ENCODE data around the gene SMIM41. TPM values are rescaled to one million over a fixed set of nuclear protein-coding genes. Genes with fewer than 3 reads are reported as not detected.

Gene SMIM41
- polyA plus RNA-seq, 1 donor (not counting 4 experiments of a cell fraction or from before 2014, with no cell fraction given), result not detected

DNA sequence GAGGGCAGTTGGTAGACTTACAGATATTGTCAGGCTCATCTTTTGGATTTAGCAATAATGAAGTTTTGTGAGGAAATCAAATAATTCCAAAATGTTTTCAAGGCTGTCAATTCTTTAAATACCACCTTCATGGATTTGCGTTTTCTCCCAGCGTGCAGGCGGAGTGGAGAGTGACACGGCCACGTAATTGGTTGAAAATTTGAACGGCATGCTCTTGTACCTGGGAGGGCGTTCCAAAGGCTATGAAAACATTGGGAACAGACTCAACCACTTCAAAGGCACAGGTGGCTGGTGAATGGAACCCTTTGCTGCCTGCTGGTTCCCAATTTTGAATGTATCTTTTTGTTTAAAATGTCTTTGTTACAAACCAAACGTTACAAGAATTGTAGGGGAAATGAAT, 12.4 kb downstream of the SMIM41 start:
- Histone ChIP-seq H3K9me1 (ENCODE audit: control insufficient read depth, extremely low read depth, insufficient read depth, low read length) (no peaks in the 10 kb centered on the region), H3K9ac (ENCODE audit: control insufficient read depth, extremely low read depth, insufficient read depth, low read length) (no peak overlapping the region), H3K4me2 (ENCODE audit: control insufficient read depth, extremely low read depth, insufficient read depth, low read depth, low read length) (no peak overlapping the region), H3K27ac (ENCODE audit: control insufficient read depth, insufficient read depth, low read length) (no peak overlapping the region), H2AFZ (ENCODE audit: control insufficient read depth, low read length) (no peak overlapping the region), H3K4me1 (ENCODE audit: control insufficient read depth, extremely low read depth, insufficient read depth, low read length) (no peaks in the 10 kb centered on the region), H3K79me2 (ENCODE audit: control insufficient read depth, insufficient read depth, low read length) (no peaks in the 10 kb centered on the region), H3K27me3 (ENCODE audit: control insufficient read depth, extremely low read depth, insufficient read depth, low read length) (peaks cover 53% of the 10 kb centered on the region), H3K36me3 (ENCODE audit: control insufficient read depth in 2 of 2, extremely low read depth in 1 of 2, insufficient read depth in 2 of 2, low read length in 2 of 2) (no peaks in the 10 kb centered on the region), H3K9me3 (ENCODE audit: control insufficient read depth, low read depth, low read length) (no peaks in the 10 kb centered on the region), H4K20me1 (ENCODE audit: control insufficient read depth, extremely low read depth, insufficient read depth, low read length) (no peaks in the 10 kb centered on the region), H3K4me3 (ENCODE audit: control insufficient read depth in 2 of 3, extremely low read depth in 1 of 3, insufficient read depth in 2 of 3, low read depth in 1 of 3, low read length in 3 of 3) (no peak overlapping the region)
- DNase-seq (ENCODE audit: low read depth, low spot score) (no peak), FAIRE-seq (no peak)
- TF ChIP-seq, protein P1, sequence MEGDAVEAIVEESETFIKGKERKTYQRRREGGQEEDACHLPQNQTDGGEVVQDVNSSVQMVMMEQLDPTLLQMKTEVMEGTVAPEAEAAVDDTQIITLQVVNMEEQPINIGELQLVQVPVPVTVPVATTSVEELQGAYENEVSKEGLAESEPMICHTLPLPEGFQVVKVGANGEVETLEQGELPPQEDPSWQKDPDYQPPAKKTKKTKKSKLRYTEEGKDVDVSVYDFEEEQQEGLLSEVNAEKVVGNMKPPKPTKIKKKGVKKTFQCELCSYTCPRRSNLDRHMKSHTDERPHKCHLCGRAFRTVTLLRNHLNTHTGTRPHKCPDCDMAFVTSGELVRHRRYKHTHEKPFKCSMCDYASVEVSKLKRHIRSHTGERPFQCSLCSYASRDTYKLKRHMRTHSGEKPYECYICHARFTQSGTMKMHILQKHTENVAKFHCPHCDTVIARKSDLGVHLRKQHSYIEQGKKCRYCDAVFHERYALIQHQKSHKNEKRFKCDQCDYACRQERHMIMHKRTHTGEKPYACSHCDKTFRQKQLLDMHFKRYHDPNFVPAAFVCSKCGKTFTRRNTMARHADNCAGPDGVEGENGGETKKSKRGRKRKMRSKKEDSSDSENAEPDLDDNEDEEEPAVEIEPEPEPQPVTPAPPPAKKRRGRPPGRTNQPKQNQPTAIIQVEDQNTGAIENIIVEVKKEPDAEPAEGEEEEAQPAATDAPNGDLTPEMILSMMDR (optimal IDR thresholded peaks at IDR 0.05 in 1 of 3, IDR thresholded peaks at IDR 0.05 in 1 of 3, conservative IDR thresholded peaks at IDR 0.05 in 1 of 3; ENCODE audit: extremely low read depth in 1 of 3, insufficient read depth in 2 of 3, low read length in 3 of 3), result no peak
- no peak for TF ChIP-seq EZH2 (IDR thresholded peaks at IDR 0.05; ENCODE audit: low read length)
- dilution Hi-C loops (cut with MboI; ENCODE audit: extremely low pct_ligation_motif_present, low sequenced_read_pairs), result no loop called here

DNA sequence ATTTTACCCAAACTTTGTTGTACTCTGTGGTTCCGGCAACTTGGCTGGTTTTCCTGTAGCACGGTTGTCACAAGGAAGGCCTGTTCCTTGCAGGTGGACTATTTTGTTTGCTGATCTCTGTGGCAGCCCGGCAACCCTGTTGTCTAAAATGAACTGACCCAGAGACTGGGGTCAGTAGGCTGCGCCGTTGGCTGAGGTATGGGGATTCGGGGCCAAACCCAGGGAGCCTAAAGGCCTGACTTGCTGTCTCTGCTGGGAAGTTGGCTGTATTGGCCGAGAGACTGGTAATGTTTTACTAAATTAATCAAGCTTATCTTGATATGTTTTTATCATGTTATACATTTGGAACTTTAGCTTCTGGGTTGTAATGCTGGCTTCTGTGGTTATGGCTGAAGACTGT, 13.8 kb downstream of the SMIM41 start:
- FAIRE-seq, result no peak
- Histone ChIP-seq H3K4me3 (ENCODE audit: control insufficient read depth in 2 of 3, extremely low read depth in 1 of 3, insufficient read depth in 2 of 3, low read depth in 1 of 3, low read length in 3 of 3) (no peak overlapping the region), H3K4me1 (ENCODE audit: control insufficient read depth, extremely low read depth, insufficient read depth, low read length) (no peaks in the 10 kb centered on the region), H3K9ac (ENCODE audit: control insufficient read depth, extremely low read depth, insufficient read depth, low read length) (no peak overlapping the region), H3K36me3 (ENCODE audit: control insufficient read depth in 2 of 2, extremely low read depth in 1 of 2, insufficient read depth in 2 of 2, low read length in 2 of 2) (no peaks in the 10 kb centered on the region), H2AFZ (ENCODE audit: control insufficient read depth, low read length) (no peak overlapping the region), H3K9me1 (ENCODE audit: control insufficient read depth, extremely low read depth, insufficient read depth, low read length) (no peaks in the 10 kb centered on the region), H3K9me3 (ENCODE audit: control insufficient read depth, low read depth, low read length) (no peaks in the 10 kb centered on the region), H4K20me1 (ENCODE audit: control insufficient read depth, extremely low read depth, insufficient read depth, low read length) (no peaks in the 10 kb centered on the region), H3K4me2 (ENCODE audit: control insufficient read depth, extremely low read depth, insufficient read depth, low read depth, low read length) (no peak overlapping the region), H3K27me3 (ENCODE audit: control insufficient read depth, extremely low read depth, insufficient read depth, low read length) (peaks cover 42% of the 10 kb centered on the region), H3K79me2 (ENCODE audit: control insufficient read depth, insufficient read depth, low read length) (no peaks in the 10 kb centered on the region), H3K27ac (ENCODE audit: control insufficient read depth, insufficient read depth, low read length) (no peak overlapping the region)
- dilution Hi-C loops (cut with MboI; ENCODE audit: extremely low pct_ligation_motif_present, low sequenced_read_pairs), result no loop called here
- no peak for TF ChIP-seq EZH2 (IDR thresholded peaks at IDR 0.05; ENCODE audit: low read length)
- TF ChIP-seq, protein P1 (optimal IDR thresholded peaks at IDR 0.05 in 1 of 3, IDR thresholded peaks at IDR 0.05 in 1 of 3, conservative IDR thresholded peaks at IDR 0.05 in 1 of 3; ENCODE audit: extremely low read depth in 1 of 3, insufficient read depth in 2 of 3, low read length in 3 of 3), result no peak
- DNase-seq (ENCODE audit: low read depth, low spot score), result no peak

Data from keratinocyte (primary cell).